HG02981 (cell line): ENCODE results near the gene TNFRSF8.

ENCODE experiments used
- ATAC-seq: cut with Tn5 transposase; IDR thresholded peaks from one replicate; pipeline ENCODE4 v1.9.1; 2021; ENCODE audit warnings: mild to moderate bottlenecking, moderate library complexity; ENCODE audit not compliant: unreplicated experiment

The TNFRSF8 gene

GRCh38 chr1:12113433-12114339 is 50.6 kb downstream of the TNFRSF8 start:
- ATAC-seq, result no peak

GRCh38 chr1:12114340-12114683 is 51.2 kb downstream of the TNFRSF8 start:
- ATAC-seq, result no peak

GRCh38 chr1:12114916-12115315 is 51.8 kb downstream of the TNFRSF8 start:
- ATAC-seq, result no peak

GRCh38 chr1:12121212-12122003 is 58.3 kb downstream of the TNFRSF8 start:
- ATAC-seq, result no peak

GRCh38 chr1:12123172-12123571 is 60.1 kb downstream of the TNFRSF8 start:
- no peak for ATAC-seq

GRCh38 chr1:12124693-12125421 is 61.8 kb downstream of the TNFRSF8 start:
- ATAC-seq, result no peak

- no peak for ATAC-seq
Observed at GRCh38 chr1:12125422-12126355, 62.6 kb downstream of the TNFRSF8 start.

- no peak for ATAC-seq
Observed at GRCh38 chr1:12126781-12127180, 63.7 kb downstream of the TNFRSF8 start.

- no peak for ATAC-seq
Observed at GRCh38 chr1:12127206-12127810, 64.2 kb downstream of the TNFRSF8 start.

GRCh38 chr1:12128120-12128519 is 65.0 kb downstream of the TNFRSF8 start:
- ATAC-seq, result no peak

- ATAC-seq, result no peak
Observed at GRCh38 chr1:12129624-12130023, 66.5 kb downstream of the TNFRSF8 start.

GRCh38 chr1:12130466-12131130 is 67.5 kb downstream of the TNFRSF8 start:
- no peak for ATAC-seq

GRCh38 chr1:12132078-12132477 is 69.0 kb downstream of the TNFRSF8 start:
- ATAC-seq, result no peak

GRCh38 chr1:12134716-12135115 is 71.6 kb downstream of the TNFRSF8 start:
- ATAC-seq, result no peak

GRCh38 chr1:12135612-12136011 is 72.5 kb downstream of the TNFRSF8 start:
- ATAC-seq, result no peak

- no peak for ATAC-seq
Observed at GRCh38 chr1:12136916-12137610, 74.0 kb downstream of the TNFRSF8 start.

GRCh38 chr1:12138196-12139168 is 75.4 kb downstream of the TNFRSF8 start:
- ATAC-seq, result no peak

GRCh38 chr1:12140016-12140415 is 76.9 kb downstream of the TNFRSF8 start:
- ATAC-seq, result no peak
